Neural cell (in vitro differentiated cells): ENCODE measurements around the gene BNC2. TPM values are rescaled to one million over a fixed set of nuclear protein-coding genes. Genes with fewer than 3 reads are reported as not detected.

Experiments
- H2AFZ ChIP-seq: fragments of 200-600, 300-800 bp; sonication (generic), shearing (Covaris generic); 2 replicates; pipeline ENCODE4 v1.6.0; 2014; ENCODE audit warnings: low read depth, mild to moderate bottlenecking, antibody characterized with exemption, low read length, moderate library complexity
- H3F3A ChIP-seq: fragments of 200-600 bp; shearing (Covaris generic); 2 replicates; pipeline ENCODE4 v1.6.1; 2016; ENCODE audit warnings: mild to moderate bottlenecking, moderate library complexity, mixed read lengths, antibody characterized with exemption, low read length; ENCODE audit not compliant: insufficient read depth, poor library complexity, severe bottlenecking
- H3K27ac ChIP-seq: fragments of 200-600, 300-800 bp; sonication (generic), shearing (Covaris generic); 2 replicates; pipeline ENCODE4 v1.5.1; 2014; ENCODE audit warnings: mild to moderate bottlenecking, low read length, moderate library complexity
- H3K27me3 ChIP-seq: fragments of 300-800, 200-600 bp; sonication (generic), shearing (Covaris generic); 2 replicates; pipeline ENCODE4 v1.6.0; 2014; ENCODE audit warnings: mild to moderate bottlenecking, low read depth, low read length, moderate library complexity; ENCODE audit not compliant: insufficient read depth
- H3K36me3 ChIP-seq: fragments of 300-800, 200-600 bp; sonication (generic), shearing (Covaris generic); 2 replicates; pipeline ENCODE4 v1.5.1; 2014; ENCODE audit warnings: mild to moderate bottlenecking, antibody characterized with exemption, low read length, moderate library complexity; ENCODE audit not compliant: insufficient read depth
- H3K4me2 ChIP-seq: fragments of 300-800, 200-600 bp; sonication (generic), shearing (Covaris generic); 2 replicates; pipeline ENCODE4 v1.6.0; 2014; ENCODE audit warnings: mild to moderate bottlenecking, low read length
- H3K4me3 ChIP-seq: fragments of 300-800, 200-600 bp; sonication (generic), shearing (Covaris generic); 2 replicates; pipeline ENCODE4 v1.5.1; 2014; ENCODE audit warnings: mild to moderate bottlenecking, low read length, moderate library complexity
- H3K79me2 ChIP-seq: fragments of 200-600 bp; shearing (Covaris generic); replicated peaks from 2 replicates; pipeline ENCODE4 v1.6.0; 2014; ENCODE audit warnings: mild to moderate bottlenecking, low read length, moderate library complexity; ENCODE audit not compliant: insufficient read depth
- H3K9ac ChIP-seq: fragments of 300-800, 200-600 bp; sonication (generic), shearing (Covaris generic); 2 replicates; pipeline ENCODE4 v1.6.1; 2016; ENCODE audit warnings: mild to moderate bottlenecking, low read length, mixed read lengths
- H3K9me2 ChIP-seq: fragments of 200-600 bp; shearing (Covaris generic); 2 replicates; pipeline ENCODE4 v1.6.1; 2016; ENCODE audit warnings: mild to moderate bottlenecking, low read length, mixed read lengths; ENCODE audit not compliant: insufficient read depth
- H3K9me3 ChIP-seq: fragments of 200-600, 300-800 bp; sonication (generic), shearing (Covaris generic); 2 replicates; pipeline ENCODE4 v1.6.1; 2016; ENCODE audit warnings: mild to moderate bottlenecking, mixed run types, low read length, moderate library complexity, mixed read lengths
- H4K20me1 ChIP-seq: fragments of 200-600 bp; shearing (Covaris generic); 2 replicates; pipeline ENCODE4 v1.6.1; 2016; ENCODE audit warnings: mild to moderate bottlenecking, mixed run types; ENCODE audit not compliant: insufficient read depth
- CTCF ChIP-seq: fragments of 450-650 bp; IDR thresholded peaks from 2 replicates; pipeline ENCODE4 v1.5.1; 2014; ENCODE audit warnings: antibody characterized with exemption, mild to moderate bottlenecking, moderate library complexity; ENCODE audit not compliant: poor library complexity, severe bottlenecking
- EP300 ChIP-seq: fragments of 450-650 bp; conservative IDR thresholded peaks from 2 replicates; pipeline ENCODE4 v1.6.1; 2014; ENCODE audit warnings: antibody characterized with exemption, mild to moderate bottlenecking, moderate library complexity; ENCODE audit not compliant: poor library complexity, severe bottlenecking
- EZH2 ChIP-seq: fragments of 200-600, 300-800 bp; shearing (Covaris generic), sonication (generic); IDR thresholded peaks from 2 replicates; pipeline ENCODE4 v1.6.1; 2014; ENCODE audit warnings: antibody characterized with exemption, low read length, borderline replicate concordance, mild to moderate bottlenecking; ENCODE audit not compliant: insufficient read depth, poor library complexity, severe bottlenecking
- MXI1 ChIP-seq: fragments of 450-650 bp; conservative IDR thresholded peaks from 2 replicates; pipeline ENCODE4 v1.6.1; 2014; ENCODE audit warnings: antibody characterized with exemption, mild to moderate bottlenecking; ENCODE audit not compliant: poor library complexity, severe bottlenecking
- POLR2AphosphoS5 ChIP-seq: IDR thresholded peaks from 2 replicates; pipeline ENCODE4 v1.6.1; 2012
- RAD21 ChIP-seq: fragments of 450-650 bp; conservative IDR thresholded peaks from 2 replicates; pipeline ENCODE4 v1.6.1; 2014; ENCODE audit warnings: antibody characterized with exemption, mild to moderate bottlenecking, moderate library complexity
- REST ChIP-seq: IDR thresholded peaks from 2 replicates; pipeline ENCODE4 v1.6.1; 2012; ENCODE audit warnings: borderline replicate concordance
- SMC3 ChIP-seq: fragments of 450-650 bp; conservative IDR thresholded peaks from 2 replicates; pipeline ENCODE4 v1.6.1; 2014; ENCODE audit warnings: antibody characterized with exemption, mild to moderate bottlenecking, moderate library complexity; ENCODE audit not compliant: poor library complexity
- TAF1 ChIP-seq: IDR thresholded peaks from 2 replicates; pipeline ENCODE4 v1.6.1; 2012; ENCODE audit warnings: low read depth
- polyA plus RNA-seq: library from polyadenylated mRNA; depleted of rRNA; stranded (reverse); fragments of >200 nt; gene quantifications from 2 replicates; pipeline ENCODE4 v1.2.3, GENCODE V29; 2014

BNC2 gene
- polyA plus RNA-seq, 1 donor from 2014 or later: 1.3 TPM

GRCh38 chr9:16719921-16720320 lies 150.5 kb downstream of the BNC2 start:
- H3K36me3 ChIP-seq: no peaks in the 10 kb centered on the region
- no peak overlapping the region for H2AFZ ChIP-seq
- H3K79me2 ChIP-seq: no peaks in the 10 kb centered on the region
- no peak overlapping the region for H3K4me3 ChIP-seq
- H3K9me2 ChIP-seq: no peaks in the 10 kb centered on the region
- no peaks in the 10 kb centered on the region for H3F3A ChIP-seq
- TF ChIP-seq TAF1: no peak
- TF ChIP-seq EP300: no peak
- TF ChIP-seq RAD21: no peak
- no peak for TF ChIP-seq CTCF
- TF ChIP-seq REST: no peak
- TF ChIP-seq MXI1: no peak
- no peak for TF ChIP-seq EZH2
- no peak for TF ChIP-seq SMC3
- no peak for TF ChIP-seq POLR2AphosphoS5
- no peak overlapping the region for H3K9ac ChIP-seq
- H4K20me1 ChIP-seq: no peaks in the 10 kb centered on the region
- H3K4me2 ChIP-seq: no peak overlapping the region
- no peaks in the 10 kb centered on the region for H3K9me3 ChIP-seq
- H3K27me3 ChIP-seq: no peaks in the 10 kb centered on the region
- no peak overlapping the region for H3K27ac ChIP-seq

GRCh38 chr9:16718952-16719351 lies 151.5 kb downstream of the BNC2 start:
- Histone ChIP-seq H3K9ac (no peak overlapping the region), H3K36me3 (no peaks in the 10 kb centered on the region), H3K9me3 (no peaks in the 10 kb centered on the region), H4K20me1 (no peaks in the 10 kb centered on the region), H3K79me2 (no peaks in the 10 kb centered on the region), H3K4me3 (no peak overlapping the region), H3K9me2 (no peaks in the 10 kb centered on the region), H3K27me3 (no peaks in the 10 kb centered on the region), H3K27ac (no peak overlapping the region), H2AFZ (no peak overlapping the region), H3K4me2 (no peak overlapping the region), H3F3A (no peaks in the 10 kb centered on the region)
- TF ChIP-seq MXI1: no peak

- H3K4me3 ChIP-seq: no peak overlapping the region
- no peaks in the 10 kb centered on the region for H3K9me2 ChIP-seq
- H3F3A ChIP-seq: no peaks in the 10 kb centered on the region
- no peak overlapping the region for H3K4me2 ChIP-seq
- no peak overlapping the region for H3K9ac ChIP-seq
- no peaks in the 10 kb centered on the region for H3K79me2 ChIP-seq
- H3K36me3 ChIP-seq: no peaks in the 10 kb centered on the region
- H3K27me3 ChIP-seq: no peaks in the 10 kb centered on the region
- TF ChIP-seq POLR2AphosphoS5 (no peak), TAF1 (no peak), EZH2 (no peak), CTCF (no peak), RAD21 (no peak), REST (no peak), EP300 (no peak), MXI1 (no peak), SMC3 (no peak)
- H3K27ac ChIP-seq: no peak overlapping the region
- H4K20me1 ChIP-seq: no peaks in the 10 kb centered on the region
- no peak overlapping the region for H2AFZ ChIP-seq
- H3K9me3 ChIP-seq: no peaks in the 10 kb centered on the region
Measured at GRCh38 chr9:16718296-16718695, 152.2 kb downstream of the BNC2 start.
